Stimulated activated CD8-positive, alpha-beta memory T cell treated with anti-CD3 and anti-CD28 coated beads, Interleukin-15, amount 100 ng/mL, for 1 hour (primary cell): ENCODE results near the gene PER1.

ENCODE experiments used
- DNase-seq: peaks from one replicate; pipeline ENCODE4 v3.0.0-alpha.2; 2020; ENCODE audit warnings: low read depth

PER1 gene

GRCh38 chr17:8141741-8142140 lies 10.5 kb downstream of the PER1 start:
- no peak for DNase-seq

GRCh38 chr17:8141045-8141444 lies 11.2 kb downstream of the PER1 start:
- DNase-seq, result no peak

- no peak for DNase-seq
Measured at GRCh38 chr17:8140065-8141029, 11.9 kb downstream of the PER1 start.

- peak; percentile 91 for DNase-seq
Measured at GRCh38 chr17:8138672-8139371, 13.4 kb downstream of the PER1 start.

GRCh38 chr17:8138374-8138671 lies 13.9 kb downstream of the PER1 start:
- DNase-seq, result no peak

GRCh38 chr17:8137645-8138373 lies 14.4 kb downstream of the PER1 start:
- no peak for DNase-seq

GRCh38 chr17:8133941-8134340 lies 18.3 kb downstream of the PER1 start:
- DNase-seq, result no peak

GRCh38 chr17:8133399-8133798 lies 18.8 kb downstream of the PER1 start:
- no peak for DNase-seq

- DNase-seq, result no peak
Measured at GRCh38 chr17:8131844-8132441, 20.3 kb downstream of the PER1 start.

- no peak for DNase-seq
Measured at GRCh38 chr17:8128125-8128784, 23.9 kb downstream of the PER1 start.

GRCh38 chr17:8126491-8127066 lies 25.6 kb downstream of the PER1 start:
- no peak for DNase-seq

GRCh38 chr17:8125947-8126490 lies 26.2 kb downstream of the PER1 start:
- DNase-seq, result no peak

GRCh38 chr17:8125154-8125946 lies 26.9 kb downstream of the PER1 start:
- peak; percentile 86 for DNase-seq

- no peak for DNase-seq
Measured at GRCh38 chr17:8124350-8125153, 27.7 kb downstream of the PER1 start.

GRCh38 chr17:8123695-8124349 lies 28.4 kb downstream of the PER1 start, which contains the start of gene HES7:
Gene HES7, minus strand, starts transcription at chr17:8124106. Its CDS starts 22 bp downstream, at chr17:8124084.
- no peak for DNase-seq

- no peak for DNase-seq
Measured at GRCh38 chr17:8122924-8123694, 29.1 kb downstream of the PER1 start.

GRCh38 chr17:8122422-8122923 lies 29.7 kb downstream of the PER1 start:
- no peak for DNase-seq
